ENCODE results near the gene MARS1.

The MARS1 gene

GRCh38 chr12:57473392-57473791 lies 14.5 kb upstream of the MARS1 start:
- H3K4me3 Mint-ChIP-seq = no peak overlapping the region

GRCh38 chr12:57473886-57474285 lies 14.0 kb upstream of the MARS1 start:
- ATAC-seq (ENCODE audit: low read depth) = no peak
- Mint-ChIP-seq H3K9me3 (no peaks in the 10 kb centered on the region), H3K27me3 (no peaks in the 10 kb centered on the region), H3K36me3 (peaks cover 33% of the 10 kb centered on the region), H3K4me3 (peak overlapping the region; percentile 70), H3K27ac (no peak overlapping the region), H3K4me1 (peaks cover 50% of the 10 kb centered on the region)
- DNase-seq (ENCODE audit: low spot score in 2 of 2) = no peak

More at GRCh38 chr12:57473392-57473791, 14.5 kb upstream of the MARS1 start:
- Mint-ChIP-seq H3K27me3 (no peaks in the 10 kb centered on the region), H3K9me3 (no peaks in the 10 kb centered on the region), H3K4me1 (peaks cover 45% of the 10 kb centered on the region), H3K36me3 (peaks cover 34% of the 10 kb centered on the region), H3K27ac (no peak overlapping the region)
- ATAC-seq (ENCODE audit: low read depth) = no peak
- no peak for DNase-seq (ENCODE audit: low spot score in 2 of 2)

GRCh38 chr12:57474430-57474829 lies 13.4 kb upstream of the MARS1 start:
- no peaks in the 10 kb centered on the region for H3K9me3 Mint-ChIP-seq
- ATAC-seq (ENCODE audit: low read depth) = no peak
- peak overlapping the region; percentile 70 for H3K4me3 Mint-ChIP-seq
- no peaks in the 10 kb centered on the region for H3K27me3 Mint-ChIP-seq
- peaks cover 53% of the 10 kb centered on the region for H3K4me1 Mint-ChIP-seq
- peak overlapping the region; percentile 1 for H3K27ac Mint-ChIP-seq
- H3K36me3 Mint-ChIP-seq = peaks cover 30% of the 10 kb centered on the region
- DNase-seq (ENCODE audit: low spot score in 2 of 2) = no peak

- Mint-ChIP-seq H3K9me3 (no peaks in the 10 kb centered on the region), H3K36me3 (peaks cover 27% of the 10 kb centered on the region), H3K4me3 (peak overlapping the region; percentile 70), H3K27me3 (no peaks in the 10 kb centered on the region), H3K27ac (peak overlapping the region; percentile 1), H3K4me1 (peaks cover 57% of the 10 kb centered on the region)
- DNase-seq (ENCODE audit: low spot score in 2 of 2) = no peak
- no peak for ATAC-seq (ENCODE audit: low read depth)
Observed at GRCh38 chr12:57474862-57475261, 13.0 kb upstream of the MARS1 start.

GRCh38 chr12:57475271-57476161 lies 12.4 kb upstream of the MARS1 start:
- Mint-ChIP-seq H3K36me3 (peaks cover 27% of the 10 kb centered on the region), H3K27ac (peak overlapping the region; percentile 99), H3K4me3 (peak overlapping the region; percentile 99), H3K27me3 (no peaks in the 10 kb centered on the region), H3K9me3 (no peaks in the 10 kb centered on the region), H3K4me1 (peaks cover 61% of the 10 kb centered on the region)
- no peak for DNase-seq (ENCODE audit: low spot score in 2 of 2)
- no peak for ATAC-seq (ENCODE audit: low read depth)

GRCh38 chr12:57476162-57476992 lies 11.5 kb upstream of the MARS1 start:
- DNase-seq (ENCODE audit: low spot score in 2 of 2) (peak; percentile 49 to 67), ATAC-seq (ENCODE audit: low read depth) (peak; percentile 41)
- Mint-ChIP-seq H3K27ac (peak overlapping the region; percentile 99), H3K36me3 (peaks cover 25% of the 10 kb centered on the region), H3K4me1 (peaks cover 62% of the 10 kb centered on the region), H3K4me3 (peak overlapping the region; percentile 99), H3K27me3 (no peaks in the 10 kb centered on the region), H3K9me3 (no peaks in the 10 kb centered on the region)

- peak overlapping the region; percentile 99 for H3K27ac Mint-ChIP-seq
- peaks cover 67% of the 10 kb centered on the region for H3K4me1 Mint-ChIP-seq
- DNase-seq (ENCODE audit: low spot score in 2 of 2) (no peak), ATAC-seq (ENCODE audit: low read depth) (no peak)
- H3K4me3 Mint-ChIP-seq = peak overlapping the region; percentile 99
- no peaks in the 10 kb centered on the region for H3K27me3 Mint-ChIP-seq
- H3K9me3 Mint-ChIP-seq = no peaks in the 10 kb centered on the region
- H3K36me3 Mint-ChIP-seq = peaks cover 23% of the 10 kb centered on the region
Observed at GRCh38 chr12:57476993-57477709, 10.7 kb upstream of the MARS1 start.

GRCh38 chr12:57477710-57478681 lies 9.9 kb upstream of the MARS1 start:
- ATAC-seq (ENCODE audit: low read depth) = peak; percentile 41
- Mint-ChIP-seq H3K9me3 (no peaks in the 10 kb centered on the region), H3K4me1 (peaks cover 62% of the 10 kb centered on the region), H3K36me3 (peaks cover 18% of the 10 kb centered on the region), H3K27ac (peak overlapping the region; percentile 99), H3K4me3 (peak overlapping the region; percentile 99), H3K27me3 (no peaks in the 10 kb centered on the region)
- no peak for DNase-seq (ENCODE audit: low spot score in 2 of 2)

GRCh38 chr12:57479043-57479375 lies 8.9 kb upstream of the MARS1 start:
- peak overlapping the region; percentile 99 for H3K27ac Mint-ChIP-seq
- peak overlapping the region; percentile 99 for H3K4me3 Mint-ChIP-seq
- no peaks in the 10 kb centered on the region for H3K27me3 Mint-ChIP-seq
- no peaks in the 10 kb centered on the region for H3K9me3 Mint-ChIP-seq
- no peak for ATAC-seq (ENCODE audit: low read depth)
- peaks cover 13% of the 10 kb centered on the region for H3K36me3 Mint-ChIP-seq
- no peak for DNase-seq (ENCODE audit: low spot score in 2 of 2)
- H3K4me1 Mint-ChIP-seq = peaks cover 62% of the 10 kb centered on the region

GRCh38 chr12:57479376-57480115 lies 8.3 kb upstream of the MARS1 start, which contains the start of gene ARHGAP9:
Gene ARHGAP9, minus strand, starts transcription at chr12:57479866. Its CDS starts 460 bp downstream, at chr12:57479406.
- H3K4me1 Mint-ChIP-seq = peaks cover 57% of the 10 kb centered on the region
- DNase-seq (ENCODE audit: low spot score in 2 of 2) = peak; percentile 49 to 56

GRCh38 chr12:57481671-57482070 lies 6.2 kb upstream of the MARS1 start:
- DNase-seq (ENCODE audit: low spot score in 2 of 2) (no peak), ATAC-seq (ENCODE audit: low read depth) (no peak)
- Mint-ChIP-seq H3K36me3 (no peaks in the 10 kb centered on the region), H3K9me3 (no peaks in the 10 kb centered on the region), H3K4me1 (peaks cover 47% of the 10 kb centered on the region), H3K27me3 (no peaks in the 10 kb centered on the region), H3K27ac (peak overlapping the region; percentile 99), H3K4me3 (peak overlapping the region; percentile 43)

More at GRCh38 chr12:57479376-57480115, 8.3 kb upstream of the MARS1 start, which contains the start of gene ARHGAP9:
- H3K9me3 Mint-ChIP-seq = no peaks in the 10 kb centered on the region
- H3K4me3 Mint-ChIP-seq = peak within 1 kb of the TSS; percentile 99
- peak within 1 kb of the TSS; percentile 99 for H3K27ac Mint-ChIP-seq
- no peaks in the 10 kb centered on the region for H3K27me3 Mint-ChIP-seq
- peak; percentile 70 for ATAC-seq (ENCODE audit: low read depth)
- peaks cover 8% of the 10 kb centered on the region for H3K36me3 Mint-ChIP-seq

- H3K4me3 Mint-ChIP-seq = no peak overlapping the region
- H3K4me1 Mint-ChIP-seq = peaks cover 39% of the 10 kb centered on the region
- peak overlapping the region; percentile 54 for H3K27ac Mint-ChIP-seq
Observed at GRCh38 chr12:57483466-57483865, 4.4 kb upstream of the MARS1 start.

More at GRCh38 chr12:57483466-57483865, 4.4 kb upstream of the MARS1 start:
- no peak for ATAC-seq (ENCODE audit: low read depth)
- Mint-ChIP-seq H3K36me3 (no peaks in the 10 kb centered on the region), H3K27me3 (no peaks in the 10 kb centered on the region), H3K9me3 (no peaks in the 10 kb centered on the region)
- DNase-seq (ENCODE audit: low spot score in 2 of 2) = no peak
